Activated CD8-positive, alpha-beta memory T cell treated with anti-CD3 and anti-CD28 coated beads, Interleukin-2, amount 50 U/mL, for 1 hour (primary cell): ENCODE data around the gene APOL3.
"Not testable (repeated sequence)": the region's sequence is repeated elsewhere in the genome, so short reads cannot be mapped to it uniquely, and the experiment has no call there.

Source experiments
- DNase-seq: peaks from one replicate; pipeline ENCODE4 v3.0.0-alpha.2; 2020; ENCODE audit errors: extremely low read depth

APOL3 gene

GRCh38 chr22:36100908-36101307, 59.6 kb downstream of the APOL3 start:
- not testable (repeated sequence) for DNase-seq

GRCh38 chr22:36100134-36100824, 60.3 kb downstream of the APOL3 start:
- DNase-seq, result no peak

- not testable (repeated sequence) for DNase-seq
These were observed 61.0 kb downstream of the APOL3 start for GRCh38 chr22:36099561-36099960.

- no peak for DNase-seq
These were observed 62.7 kb downstream of the APOL3 start for GRCh38 chr22:36097880-36098279.

GRCh38 chr22:36090772-36091171, 69.8 kb downstream of the APOL3 start:
- not testable (repeated sequence) for DNase-seq
